ENCODE measurements around the gene MTCL1. TPM values are rescaled to one million over a fixed set of nuclear protein-coding genes. Genes with fewer than 3 reads are reported as not detected.

MTCL1 gene
- 10.0 and 12.7 TPM in 2 replicates for total RNA-seq

DNA sequence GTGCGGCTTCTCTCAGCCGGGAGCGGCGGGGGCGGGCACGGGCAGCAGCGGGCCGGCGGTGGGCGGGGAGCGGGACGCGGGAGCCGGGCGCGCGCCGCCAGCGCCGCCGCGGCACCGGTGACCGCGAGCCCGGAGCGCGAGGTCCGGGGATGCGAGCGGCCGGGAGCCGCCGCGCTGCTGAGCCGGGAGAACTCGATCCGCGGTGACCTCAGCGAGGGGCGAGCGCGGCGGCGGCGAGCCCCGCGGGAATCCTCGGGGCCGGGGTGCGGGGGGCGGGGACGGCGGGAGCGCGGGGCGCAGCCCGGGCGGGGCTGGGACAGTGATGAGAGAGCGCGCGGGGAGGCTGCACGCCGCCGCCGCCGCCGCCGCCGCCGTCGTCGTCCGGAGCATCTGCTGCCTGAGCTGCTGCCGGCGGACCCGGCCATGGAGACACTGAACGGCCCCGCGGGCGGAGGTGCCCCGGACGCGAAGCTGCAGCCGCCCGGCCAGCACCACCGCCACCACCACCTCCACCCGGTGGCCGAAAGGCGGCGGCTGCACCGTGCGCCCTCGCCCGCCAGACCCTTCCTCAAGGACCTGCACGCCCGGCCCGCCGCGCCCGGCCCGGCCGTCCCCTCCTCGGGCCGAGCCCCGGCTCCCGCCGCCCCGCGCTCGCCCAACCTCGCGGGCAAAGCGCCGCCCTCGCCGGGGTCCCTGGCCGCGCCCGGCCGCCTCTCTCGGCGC, at the start of gene MTCL1:
TSS of gene MTCL1 (plus strand) at position 319 of the 723 bp plus-strand sequence. CDS start at position 424, 105 bp downstream.
- TF ChIP-seq CTCF (IDR thresholded peaks at IDR 0.05; ENCODE audit: insufficient read depth, low read length, severe bottlenecking): no peak
- DNase-seq (ENCODE audit: low read depth): no peak

GRCh38 chr18:8656232-8656631, 49.1 kb upstream of the MTCL1 start:
- no peak for TF ChIP-seq CTCF (IDR thresholded peaks at IDR 0.05; ENCODE audit: insufficient read depth, low read length, severe bottlenecking)
- no peaks in the 10 kb centered on the region for H3K36me3 ChIP-seq (ENCODE audit: control insufficient read depth, insufficient read depth, low read length)
- no peaks in the 10 kb centered on the region for H3K27me3 ChIP-seq (ENCODE audit: control insufficient read depth, insufficient read depth, low read length)
- H3K4me3 ChIP-seq (ENCODE audit: low read depth, low read length): no peak overlapping the region
- FAIRE-seq (no peak), DNase-seq (ENCODE audit: low read depth) (no peak)

More for the DNA sequence above, at the start of gene MTCL1:
- Histone ChIP-seq H3K27me3 (ENCODE audit: control insufficient read depth, insufficient read depth, low read length) (no peaks in the 10 kb centered on the region), H3K4me3 (ENCODE audit: low read depth, low read length) (peak within 1 kb of the TSS; percentile 66), H3K36me3 (ENCODE audit: control insufficient read depth, insufficient read depth, low read length) (peaks cover 1% of the 10 kb centered on the region)
- no peak for FAIRE-seq

DNA sequence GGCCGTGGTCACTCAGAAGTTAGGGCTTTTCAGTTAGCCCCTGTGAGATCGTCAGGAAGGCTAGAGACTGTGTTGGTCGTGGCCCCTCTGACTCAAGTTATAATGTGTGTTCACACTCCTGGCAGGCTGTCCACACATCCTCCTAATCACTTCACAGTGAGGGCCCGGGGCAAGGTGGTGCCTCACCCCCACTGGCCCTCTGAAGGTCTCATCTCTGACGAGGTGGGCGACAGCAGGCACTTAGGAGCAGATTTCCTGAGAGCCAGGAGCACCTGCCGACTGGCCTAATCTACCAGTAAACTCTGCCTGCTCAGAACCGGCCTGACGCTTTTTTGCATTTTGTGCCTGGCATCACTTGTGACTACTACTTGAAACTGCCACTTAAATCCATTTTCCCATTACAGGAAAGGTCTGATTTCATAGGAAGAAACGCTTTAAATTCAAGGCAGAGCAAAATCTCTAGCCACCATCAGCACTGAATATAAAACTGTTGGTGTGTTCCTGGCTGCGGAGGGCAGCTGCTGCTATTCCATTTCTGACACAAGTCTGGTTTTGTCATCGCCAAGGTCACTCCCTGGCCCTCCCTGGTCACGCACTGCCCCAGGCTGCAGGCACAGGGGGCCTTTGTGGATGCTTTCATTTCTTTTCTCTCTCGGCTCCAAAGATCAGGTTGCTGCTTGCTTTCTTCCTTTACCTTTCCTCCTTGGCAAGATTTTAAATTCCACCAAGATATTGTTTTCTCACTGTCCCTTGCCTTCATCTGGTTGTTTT, 48.1 kb upstream of the MTCL1 start:
- Histone ChIP-seq H3K4me3 (ENCODE audit: low read depth, low read length) (no peak overlapping the region), H3K27me3 (ENCODE audit: control insufficient read depth, insufficient read depth, low read length) (no peaks in the 10 kb centered on the region), H3K36me3 (ENCODE audit: control insufficient read depth, insufficient read depth, low read length) (no peaks in the 10 kb centered on the region)
- no peak for DNase-seq (ENCODE audit: low read depth)
- FAIRE-seq: no peak
- no peak for TF ChIP-seq CTCF (IDR thresholded peaks at IDR 0.05; ENCODE audit: insufficient read depth, low read length, severe bottlenecking)

GRCh38 chr18:8657873-8658470, 47.4 kb upstream of the MTCL1 start:
- Histone ChIP-seq H3K4me3 (ENCODE audit: low read depth, low read length) (no peak overlapping the region), H3K27me3 (ENCODE audit: control insufficient read depth, insufficient read depth, low read length) (no peaks in the 10 kb centered on the region), H3K36me3 (ENCODE audit: control insufficient read depth, insufficient read depth, low read length) (no peaks in the 10 kb centered on the region)
- FAIRE-seq (no peak), DNase-seq (ENCODE audit: low read depth) (peak; percentile 75)
- TF ChIP-seq CTCF (IDR thresholded peaks at IDR 0.05; ENCODE audit: insufficient read depth, low read length, severe bottlenecking): no peak

GRCh38 chr18:8658858-8659485, 46.4 kb upstream of the MTCL1 start:
- no peaks in the 10 kb centered on the region for H3K27me3 ChIP-seq (ENCODE audit: control insufficient read depth, insufficient read depth, low read length)
- H3K4me3 ChIP-seq (ENCODE audit: low read depth, low read length): no peak overlapping the region
- FAIRE-seq (no peak), DNase-seq (ENCODE audit: low read depth) (no peak)
- H3K36me3 ChIP-seq (ENCODE audit: control insufficient read depth, insufficient read depth, low read length): no peaks in the 10 kb centered on the region
- TF ChIP-seq CTCF (IDR thresholded peaks at IDR 0.05; ENCODE audit: insufficient read depth, low read length, severe bottlenecking): no peak

Measured in bronchial epithelial cell (primary cell).